OCI-LY7 (cell line): Measurements from ENCODE around the gene SFT2D3. TPM values are rescaled to one million over a fixed set of nuclear protein-coding genes. Genes with fewer than 3 reads are reported as not detected.

Experiments used
- BruUV-seq: library from RNA; stranded (reverse); fragments of 400-500 nt; replicated peaks from 2 replicates; lab custom pipeline; 2021; lab: Mats Ljungman, UMichigan
- CTCF ChIA-PET: fragments of 300-600 bp; sonication (Branson Sonifier 250); formaldehyde crosslinking; loops from one replicate; lab custom pipeline; 2022; ENCODE audit warnings: antibody characterized with exemption; ENCODE audit not compliant: unreplicated experiment; lab: Charles Lee
- POLR2A ChIA-PET: fragments of 300-600 bp; sonication (Branson Sonifier 250); formaldehyde crosslinking; loops from one replicate; lab custom pipeline; 2022; ENCODE audit warnings: antibody characterized with exemption; lab: Charles Lee
- DNase-seq: peaks from one replicate; pipeline ENCODE4 v3.0.0-alpha.2; 2015; ENCODE audit warnings: low spot score
- H2AFZ ChIP-seq: fragments of 200-600 bp; sonication (generic), shearing (Covaris generic); 2 replicates; pipeline ENCODE4 v1.6.1; 2014; ENCODE audit warnings: mild to moderate bottlenecking, antibody characterized with exemption, low read length, moderate library complexity
- H3K27ac ChIP-seq: fragments of 200-600 bp; sonication (generic); 2 replicates; pipeline ENCODE4 v1.5.1; 2014; ENCODE audit warnings: mixed run types, low read depth, mild to moderate bottlenecking, moderate library complexity, low read length, inconsistent platforms; ENCODE audit not compliant: poor library complexity, severe bottlenecking
- H3K36me3 ChIP-seq: fragments of 200-600 bp; sonication (generic); 2 replicates; pipeline ENCODE4 v1.6.1; 2014; ENCODE audit warnings: mild to moderate bottlenecking, antibody characterized with exemption, low read length, moderate library complexity, mixed read lengths; ENCODE audit not compliant: insufficient read depth
- H3K4me1 ChIP-seq: fragments of 200-600 bp; sonication (generic); 2 replicates; pipeline ENCODE4 v1.5.1; 2014; ENCODE audit warnings: mild to moderate bottlenecking, low read length; ENCODE audit not compliant: insufficient read depth, poor library complexity, severe bottlenecking
- H3K4me2 ChIP-seq: fragments of 200-600 bp; sonication (generic); 2 replicates; pipeline ENCODE4 v1.6.1; 2014; ENCODE audit warnings: mild to moderate bottlenecking, low read length
- H3K4me3 ChIP-seq: fragments of 200-600 bp; sonication (generic); 2 replicates; pipeline ENCODE4 v1.5.1; 2014; ENCODE audit warnings: mild to moderate bottlenecking, low read depth, low read length; ENCODE audit not compliant: poor library complexity, severe bottlenecking
- H3K79me2 ChIP-seq: fragments of 200-600 bp; sonication (generic); 2 replicates; pipeline ENCODE4 v1.6.1; 2016; ENCODE audit warnings: low read depth, mild to moderate bottlenecking, low read length, moderate library complexity, mixed read lengths; ENCODE audit not compliant: insufficient read depth
- H3K9me2 ChIP-seq: fragments of 200-600 bp; sonication (generic); 2 replicates; pipeline ENCODE4 v1.6.1; 2016; ENCODE audit warnings: mild to moderate bottlenecking, low read length, mixed read lengths; ENCODE audit not compliant: insufficient read depth
- H3K9me3 ChIP-seq: fragments of 200-600 bp; sonication (generic); 2 replicates; pipeline ENCODE4 v1.6.1; 2014; ENCODE audit warnings: mild to moderate bottlenecking, mixed run types, low read length, mixed read lengths
- H4K20me1 ChIP-seq: fragments of 200-600 bp; sonication (generic); 2 replicates; pipeline ENCODE4 v1.6.1; 2014; ENCODE audit warnings: mild to moderate bottlenecking, antibody characterized with exemption, low read length, moderate library complexity, mixed read lengths; ENCODE audit not compliant: insufficient read depth
- EZH2phosphoT487 ChIP-seq: fragments of 200-600 bp; sonication (generic); IDR thresholded peaks from 2 replicates; pipeline ENCODE4 v1.6.1; 2018; ENCODE audit warnings: low read depth, borderline replicate concordance, mild to moderate bottlenecking, mixed run types, antibody characterized with exemption, low read length, moderate library complexity, mixed read lengths
- intact Hi-C: fragments of 100-400 bp; cut with micrococcal nuclease; formaldehyde crosslinking; loops from one replicate; pipeline ENCODE4 v1.10.0; 2022; ENCODE audit not compliant: unreplicated experiment
- total RNA-seq, 2 experiments: library from RNA; depleted of rRNA in 1 of 2; stranded (reverse); fragments of >200 nt in 1 of 2; shearing (Covaris generic) in 1 of 2; gene quantifications; 2 replicates each; pipeline ENCODE4 v1.2.3, GENCODE V29; 2014 to 2022
- TF ChIP-seq, protein P1 (sequence below): fragments of 200-600 bp; sonication (generic); conservative IDR thresholded peaks from 2 replicates; pipeline ENCODE4 v1.5.1; 2014; ENCODE audit warnings: mild to moderate bottlenecking, antibody characterized with exemption, low read length, moderate library complexity, mixed read lengths

Gene SFT2D3
- total RNA-seq, 2 experiments from 2014 or later = 7.6 to 14.3 TPM

GRCh38 chr2:127678531-127678930 is 22.8 kb upstream of the SFT2D3 start:
- no TSS peak for BruUV-seq
- no peak for TF ChIP-seq EZH2phosphoT487
- TF ChIP-seq, protein P1, sequence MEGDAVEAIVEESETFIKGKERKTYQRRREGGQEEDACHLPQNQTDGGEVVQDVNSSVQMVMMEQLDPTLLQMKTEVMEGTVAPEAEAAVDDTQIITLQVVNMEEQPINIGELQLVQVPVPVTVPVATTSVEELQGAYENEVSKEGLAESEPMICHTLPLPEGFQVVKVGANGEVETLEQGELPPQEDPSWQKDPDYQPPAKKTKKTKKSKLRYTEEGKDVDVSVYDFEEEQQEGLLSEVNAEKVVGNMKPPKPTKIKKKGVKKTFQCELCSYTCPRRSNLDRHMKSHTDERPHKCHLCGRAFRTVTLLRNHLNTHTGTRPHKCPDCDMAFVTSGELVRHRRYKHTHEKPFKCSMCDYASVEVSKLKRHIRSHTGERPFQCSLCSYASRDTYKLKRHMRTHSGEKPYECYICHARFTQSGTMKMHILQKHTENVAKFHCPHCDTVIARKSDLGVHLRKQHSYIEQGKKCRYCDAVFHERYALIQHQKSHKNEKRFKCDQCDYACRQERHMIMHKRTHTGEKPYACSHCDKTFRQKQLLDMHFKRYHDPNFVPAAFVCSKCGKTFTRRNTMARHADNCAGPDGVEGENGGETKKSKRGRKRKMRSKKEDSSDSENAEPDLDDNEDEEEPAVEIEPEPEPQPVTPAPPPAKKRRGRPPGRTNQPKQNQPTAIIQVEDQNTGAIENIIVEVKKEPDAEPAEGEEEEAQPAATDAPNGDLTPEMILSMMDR = no peak

GRCh38 chr2:127678991-127679390 is 22.3 kb upstream of the SFT2D3 start:
- POLR2A ChIA-PET = no interaction called here
- DNase-seq = no peak
- TF ChIP-seq EZH2phosphoT487 = no peak
- TF ChIP-seq, protein P1 = no peak
- no peaks in the 10 kb centered on the region for H3K9me3 ChIP-seq
- intact Hi-C loops = no loop called here
- no TSS peak for BruUV-seq
- no peak overlapping the region for H3K4me3 ChIP-seq
- H3K4me2 ChIP-seq = no peak overlapping the region
- no peaks in the 10 kb centered on the region for H4K20me1 ChIP-seq
- H3K36me3 ChIP-seq = no peaks in the 10 kb centered on the region
- H3K27ac ChIP-seq = no peak overlapping the region
- H3K79me2 ChIP-seq = no peaks in the 10 kb centered on the region
- no peaks in the 10 kb centered on the region for H3K9me2 ChIP-seq
- CTCF ChIA-PET = no interaction called here
- H3K4me1 ChIP-seq = no peaks in the 10 kb centered on the region
- H2AFZ ChIP-seq = no peak overlapping the region

More at GRCh38 chr2:127678531-127678930, 22.8 kb upstream of the SFT2D3 start:
- Histone ChIP-seq H3K36me3 (no peaks in the 10 kb centered on the region), H3K9me2 (no peaks in the 10 kb centered on the region), H3K79me2 (no peaks in the 10 kb centered on the region), H2AFZ (no peak overlapping the region), H4K20me1 (no peaks in the 10 kb centered on the region), H3K9me3 (no peaks in the 10 kb centered on the region), H3K4me3 (no peak overlapping the region), H3K27ac (no peak overlapping the region), H3K4me2 (no peak overlapping the region), H3K4me1 (no peaks in the 10 kb centered on the region)
- CTCF ChIA-PET = no interaction called here
- no peak for DNase-seq
- intact Hi-C loops = no loop called here
- POLR2A ChIA-PET = no interaction called here

GRCh38 chr2:127679680-127680361 is 21.5 kb upstream of the SFT2D3 start:
- intact Hi-C loops = no loop called here
- ChIA-PET POLR2A (interaction anchor here (0.6 to 0.7 kb wide), 3 partner anchors 16 to 265 kb away, joined by 3 to 4 read pairs (median 4); no protein-coding TSS in a partner anchor), CTCF (interaction anchor here (0.6 kb wide), 1 partner anchor 82 kb away, joined by 3 read pairs; no protein-coding TSS in a partner anchor)
- H4K20me1 ChIP-seq = no peaks in the 10 kb centered on the region
- no peak for TF ChIP-seq EZH2phosphoT487
- TF ChIP-seq, protein P1 = no peak
- H3K4me2 ChIP-seq = no peak overlapping the region
- no peaks in the 10 kb centered on the region for H3K9me2 ChIP-seq
- H3K27ac ChIP-seq = no peak overlapping the region
- H3K79me2 ChIP-seq = no peaks in the 10 kb centered on the region
- H2AFZ ChIP-seq = no peak overlapping the region
- H3K36me3 ChIP-seq = no peaks in the 10 kb centered on the region
- H3K4me3 ChIP-seq = no peak overlapping the region
- H3K4me1 ChIP-seq = no peaks in the 10 kb centered on the region
- H3K9me3 ChIP-seq = no peaks in the 10 kb centered on the region
- BruUV-seq = no TSS peak
- no peak for DNase-seq
